Memory B cell (primary cell): ENCODE measurements around the gene RYR2.

Source experiments
- ATAC-seq: fragments of 150-1000 bp; cut with Tn5 transposase; 2 replicates; pipeline ENCODE4 v1.10.0; 2021; ENCODE audit warnings: low read depth, mild to moderate bottlenecking, moderate library complexity
- DNase-seq, 2 donors: peaks; one replicate each; pipeline ENCODE4 v3.0.0; 2022; ENCODE audit warnings: low spot score in 2 of 2
- H3K27ac Mint-ChIP-seq: one replicate; pipeline ENCODE4 v1.8.0; 2022; ENCODE audit warnings: mild to moderate bottlenecking, moderate library complexity, mixed read lengths
- H3K27me3 Mint-ChIP-seq: one replicate; pipeline ENCODE4 v1.8.0; 2022; ENCODE audit warnings: mixed read lengths
- H3K36me3 Mint-ChIP-seq: one replicate; pipeline ENCODE4 v1.8.0; 2022; ENCODE audit warnings: mild to moderate bottlenecking, mixed read lengths
- H3K4me1 Mint-ChIP-seq: one replicate; pipeline ENCODE4 v1.8.0; 2022; ENCODE audit warnings: mixed read lengths
- H3K4me3 Mint-ChIP-seq: one replicate; pipeline ENCODE4 v1.8.0; 2022; ENCODE audit warnings: mild to moderate bottlenecking, moderate library complexity, mixed read lengths
- H3K9me3 Mint-ChIP-seq: one replicate; pipeline ENCODE4 v1.8.0; 2022; ENCODE audit warnings: mixed read lengths

RYR2 gene

GRCh38 chr1:237470712-237471338 lies 428.8 kb downstream of the RYR2 start:
- H3K4me1 Mint-ChIP-seq: no peaks in the 10 kb centered on the region
- DNase-seq: no peak
- peaks cover 3% of the 10 kb centered on the region for H3K9me3 Mint-ChIP-seq
- no peak for ATAC-seq
- H3K27ac Mint-ChIP-seq: no peak overlapping the region
- no peak overlapping the region for H3K4me3 Mint-ChIP-seq
- H3K36me3 Mint-ChIP-seq: peaks cover 2% of the 10 kb centered on the region
- no peaks in the 10 kb centered on the region for H3K27me3 Mint-ChIP-seq

GRCh38 chr1:237471377-237471776 lies 429.4 kb downstream of the RYR2 start:
- H3K4me1 Mint-ChIP-seq: no peaks in the 10 kb centered on the region
- DNase-seq (no peak), ATAC-seq (no peak)
- H3K36me3 Mint-ChIP-seq: peaks cover 2% of the 10 kb centered on the region
- H3K9me3 Mint-ChIP-seq: peaks cover 3% of the 10 kb centered on the region
- no peak overlapping the region for H3K27ac Mint-ChIP-seq
- H3K27me3 Mint-ChIP-seq: no peaks in the 10 kb centered on the region
- H3K4me3 Mint-ChIP-seq: no peak overlapping the region

- Mint-ChIP-seq H3K27ac (no peak overlapping the region), H3K27me3 (no peaks in the 10 kb centered on the region), H3K9me3 (peaks cover 3% of the 10 kb centered on the region), H3K4me3 (no peak overlapping the region), H3K4me1 (no peaks in the 10 kb centered on the region), H3K36me3 (peaks cover 2% of the 10 kb centered on the region)
- DNase-seq: no peak
- ATAC-seq: no peak
These were observed 430.0 kb downstream of the RYR2 start for GRCh38 chr1:237471956-237472355.

GRCh38 chr1:237473854-237474253 lies 431.9 kb downstream of the RYR2 start:
- H3K36me3 Mint-ChIP-seq: peaks cover 2% of the 10 kb centered on the region
- H3K9me3 Mint-ChIP-seq: peaks cover 4% of the 10 kb centered on the region
- no peaks in the 10 kb centered on the region for H3K27me3 Mint-ChIP-seq
- no peak overlapping the region for H3K4me3 Mint-ChIP-seq
- peaks cover 3% of the 10 kb centered on the region for H3K4me1 Mint-ChIP-seq
- ATAC-seq (no peak), DNase-seq (no peak)
- no peak overlapping the region for H3K27ac Mint-ChIP-seq

- Mint-ChIP-seq H3K4me1 (peaks cover 7% of the 10 kb centered on the region), H3K9me3 (peaks cover 4% of the 10 kb centered on the region), H3K27me3 (no peaks in the 10 kb centered on the region), H3K27ac (no peak overlapping the region), H3K36me3 (no peaks in the 10 kb centered on the region), H3K4me3 (no peak overlapping the region)
- no peak for ATAC-seq
- no peak for DNase-seq
These were observed 436.1 kb downstream of the RYR2 start for GRCh38 chr1:237478082-237478481.

- no peak for DNase-seq
- Mint-ChIP-seq H3K27me3 (no peaks in the 10 kb centered on the region), H3K9me3 (peaks cover 5% of the 10 kb centered on the region), H3K27ac (no peak overlapping the region), H3K4me3 (no peak overlapping the region), H3K4me1 (peaks cover 7% of the 10 kb centered on the region), H3K36me3 (no peaks in the 10 kb centered on the region)
- ATAC-seq: no peak
These were observed 436.9 kb downstream of the RYR2 start for GRCh38 chr1:237478842-237479241.

GRCh38 chr1:237482777-237483176 lies 440.8 kb downstream of the RYR2 start:
- Mint-ChIP-seq H3K27me3 (no peaks in the 10 kb centered on the region), H3K9me3 (peaks cover 5% of the 10 kb centered on the region), H3K4me1 (peaks cover 7% of the 10 kb centered on the region), H3K36me3 (no peaks in the 10 kb centered on the region), H3K27ac (no peak overlapping the region), H3K4me3 (no peak overlapping the region)
- DNase-seq (no peak), ATAC-seq (no peak)

GRCh38 chr1:237492359-237492758 lies 450.4 kb downstream of the RYR2 start:
- H3K27me3 Mint-ChIP-seq: no peaks in the 10 kb centered on the region
- no peak for DNase-seq
- H3K4me1 Mint-ChIP-seq: no peaks in the 10 kb centered on the region
- H3K36me3 Mint-ChIP-seq: no peaks in the 10 kb centered on the region
- no peak for ATAC-seq
- no peak overlapping the region for H3K27ac Mint-ChIP-seq
- no peak overlapping the region for H3K4me3 Mint-ChIP-seq
- peaks cover 3% of the 10 kb centered on the region for H3K9me3 Mint-ChIP-seq

- no peak for DNase-seq
- H3K27me3 Mint-ChIP-seq: peaks cover 2% of the 10 kb centered on the region
- no peak for ATAC-seq
These were observed 458.6 kb downstream of the RYR2 start for GRCh38 chr1:237500566-237500965.

GRCh38 chr1:237503292-237503691 lies 461.3 kb downstream of the RYR2 start:
- peaks cover 2% of the 10 kb centered on the region for H3K27me3 Mint-ChIP-seq
- H3K4me1 Mint-ChIP-seq: peaks cover 3% of the 10 kb centered on the region
- H3K36me3 Mint-ChIP-seq: no peaks in the 10 kb centered on the region
- H3K4me3 Mint-ChIP-seq: no peak overlapping the region
- no peak for DNase-seq
- no peak for ATAC-seq
- H3K27ac Mint-ChIP-seq: no peak overlapping the region
- H3K9me3 Mint-ChIP-seq: peaks cover 2% of the 10 kb centered on the region

More at GRCh38 chr1:237500566-237500965, 458.6 kb downstream of the RYR2 start:
- no peak overlapping the region for H3K4me3 Mint-ChIP-seq
- H3K4me1 Mint-ChIP-seq: no peaks in the 10 kb centered on the region
- no peaks in the 10 kb centered on the region for H3K36me3 Mint-ChIP-seq
- H3K9me3 Mint-ChIP-seq: peaks cover 2% of the 10 kb centered on the region
- H3K27ac Mint-ChIP-seq: no peak overlapping the region

GRCh38 chr1:237507005-237507404 lies 465.0 kb downstream of the RYR2 start:
- DNase-seq: no peak
- peaks cover 2% of the 10 kb centered on the region for H3K9me3 Mint-ChIP-seq

GRCh38 chr1:237509748-237510147 lies 467.8 kb downstream of the RYR2 start:
- Mint-ChIP-seq H3K36me3 (no peaks in the 10 kb centered on the region), H3K4me1 (peaks cover 3% of the 10 kb centered on the region), H3K27me3 (peaks cover 2% of the 10 kb centered on the region), H3K27ac (no peak overlapping the region), H3K9me3 (no peaks in the 10 kb centered on the region), H3K4me3 (no peak overlapping the region)
- no peak for ATAC-seq
- no peak for DNase-seq

More at GRCh38 chr1:237507005-237507404, 465.0 kb downstream of the RYR2 start:
- peaks cover 3% of the 10 kb centered on the region for H3K4me1 Mint-ChIP-seq
- no peak for ATAC-seq
- H3K27me3 Mint-ChIP-seq: peaks cover 3% of the 10 kb centered on the region
- H3K27ac Mint-ChIP-seq: peak overlapping the region; percentile 58
- peak overlapping the region; percentile 43 for H3K4me3 Mint-ChIP-seq
- H3K36me3 Mint-ChIP-seq: no peaks in the 10 kb centered on the region

GRCh38 chr1:237525102-237525501 lies 483.1 kb downstream of the RYR2 start:
- Mint-ChIP-seq H3K4me1 (no peaks in the 10 kb centered on the region), H3K27me3 (no peaks in the 10 kb centered on the region)

GRCh38 chr1:237527761-237528160 lies 485.8 kb downstream of the RYR2 start:
- no peak overlapping the region for H3K27ac Mint-ChIP-seq
- ATAC-seq (no peak), DNase-seq (no peak)
- H3K36me3 Mint-ChIP-seq: no peaks in the 10 kb centered on the region
- no peaks in the 10 kb centered on the region for H3K4me1 Mint-ChIP-seq
- H3K4me3 Mint-ChIP-seq: no peak overlapping the region
- H3K9me3 Mint-ChIP-seq: peaks cover 1% of the 10 kb centered on the region
- H3K27me3 Mint-ChIP-seq: no peaks in the 10 kb centered on the region

More at GRCh38 chr1:237525102-237525501, 483.1 kb downstream of the RYR2 start:
- DNase-seq: no peak
- ATAC-seq: no peak
- Mint-ChIP-seq H3K27ac (no peak overlapping the region), H3K4me3 (no peak overlapping the region), H3K36me3 (no peaks in the 10 kb centered on the region), H3K9me3 (peaks cover 1% of the 10 kb centered on the region)

GRCh38 chr1:237528545-237528944 lies 486.6 kb downstream of the RYR2 start:
- Mint-ChIP-seq H3K9me3 (peaks cover 1% of the 10 kb centered on the region), H3K27ac (no peak overlapping the region), H3K4me3 (no peak overlapping the region), H3K4me1 (no peaks in the 10 kb centered on the region), H3K36me3 (no peaks in the 10 kb centered on the region), H3K27me3 (no peaks in the 10 kb centered on the region)
- ATAC-seq (no peak), DNase-seq (no peak)
